K562 (cell line): Measurements from ENCODE around the gene ZNF516. TPM values are rescaled to one million over a fixed set of nuclear protein-coding genes. Genes with fewer than 3 reads are reported as not detected.

ENCODE experiments used
- ATAC-seq: fragments of 200-7000 bp; cut with Tn5 transposase; 3 replicates; pipeline ENCODE4 v1.9.1; 2020; ENCODE audit warnings: moderate library complexity
- BruUV-seq: library from RNA; stranded (reverse); fragments of 400-500 nt; replicated peaks from 2 replicates; lab custom pipeline; 2021; lab: Mats Ljungman, UMichigan
- CTCF ChIA-PET: fragments of 300-600 bp; formaldehyde crosslinking; extraction: SDS; loops from one replicate; lab custom pipeline; 2021; ENCODE audit warnings: low intra/inter-chr PET ratio; lab: Yijun Ruan, JAX
- POLR2A ChIA-PET: fragments of 300-600, 350-650 bp; sonication (Branson Sonifier 250); formaldehyde crosslinking; extraction: SDS; loops from one replicate; lab custom pipeline; 2021; ENCODE audit warnings: antibody characterized with exemption, inconsistent platforms; lab: Yijun Ruan, JAX
- DNase-seq, 4 experiments: peaks; one replicate each; pipeline versions ENCODE4 v3.0.0 to v3.0.0-alpha.2; 2011 to 2018; ENCODE audit warnings: low spot score in 3 of 4, mixed read lengths in 3 of 4; ENCODE audit errors: extremely low read depth in 1 of 4
- FAIRE-seq: peaks from 2 replicates; lab custom pipeline; 2011; peaks lifted over from hg19 to GRCh38; lab: Jason Lieb, UNC
- H2AFZ ChIP-seq: 2 replicates; pipeline ENCODE4 v1.6.0; 2011; ENCODE audit warnings: low read depth, low read length, control low read depth, inconsistent platforms
- H3K27ac ChIP-seq: fragments of 200-600 bp; 3 replicates; pipeline ENCODE4 v1.8.0; 2011; ENCODE audit warnings: low read depth, mild to moderate bottlenecking, control low read depth, inconsistent platforms, low read length, moderate library complexity, mixed read lengths; ENCODE audit errors: extremely low read depth
- H3K27me3 ChIP-seq, 2 experiments: fragments of 300-600 bp in 1 of 2; 2 replicates in 1 of 2; 3 replicates in 1 of 2; pipeline versions ENCODE4 v1.6.0 to v1.8.0; 2011; ENCODE audit warnings: inconsistent platforms in 2 of 2, low read length in 2 of 2, mild to moderate bottlenecking in 1 of 2, mixed read lengths in 1 of 2, moderate library complexity in 1 of 2; ENCODE audit not compliant: control insufficient read depth in 2 of 2, insufficient read depth in 2 of 2
- H3K36me3 ChIP-seq: fragments of 300-600 bp; 3 replicates; pipeline ENCODE4 v1.8.0; 2011; ENCODE audit warnings: mild to moderate bottlenecking, low read length, inconsistent platforms; ENCODE audit not compliant: control insufficient read depth, insufficient read depth
- H3K4me1 ChIP-seq, 2 experiments: fragments of 200-600 bp in 1 of 2; replicated peaks in 1 of 2; 2 replicates in 1 of 2; 3 replicates in 1 of 2; pipeline versions ENCODE4 v1.5.1 to v1.8.0; 2011; ENCODE audit warnings: inconsistent platforms in 2 of 2, low read length in 2 of 2, mild to moderate bottlenecking in 1 of 2, mixed read lengths in 1 of 2, moderate library complexity in 1 of 2; ENCODE audit not compliant: control insufficient read depth in 2 of 2, insufficient read depth in 2 of 2
- H3K4me2 ChIP-seq: 2 replicates; pipeline ENCODE4 v1.6.1; 2011; ENCODE audit warnings: low read length, control low read depth, inconsistent platforms, mixed read lengths; ENCODE audit not compliant: insufficient read depth
- H3K4me3 ChIP-seq: fragments of 200-600 bp; sonication (generic), shearing (Covaris generic); 2 replicates; pipeline ENCODE4 v1.5.1; 2016; ENCODE audit warnings: control low read depth, inconsistent platforms
- H3K79me2 ChIP-seq: fragments of 200-600 bp; 3 replicates; pipeline ENCODE4 v1.8.0; 2011; ENCODE audit warnings: low read length, inconsistent platforms; ENCODE audit not compliant: control insufficient read depth, insufficient read depth
- H3K9ac ChIP-seq, 2 experiments: 2 replicates each; pipeline versions ENCODE4 v1.6.0 to v1.6.1; 2011; ENCODE audit warnings: low read depth in 2 of 2, low read length in 2 of 2, control low read depth in 1 of 2, inconsistent platforms in 1 of 2, mild to moderate bottlenecking in 1 of 2, mixed read lengths in 1 of 2; ENCODE audit not compliant: insufficient read depth in 1 of 2
- H3K9me1 ChIP-seq: one replicate; pipeline ENCODE4 v1.6.0; 2011; ENCODE audit warnings: inconsistent platforms, mild to moderate bottlenecking, low read length, moderate library complexity; ENCODE audit not compliant: control insufficient read depth, insufficient read depth
- H3K9me3 ChIP-seq: replicated peaks from 2 replicates; pipeline ENCODE4 v1.5.1; 2011; ENCODE audit warnings: low read depth, low read length, inconsistent platforms; ENCODE audit not compliant: control insufficient read depth, insufficient read depth
- H4K20me1 ChIP-seq: replicated peaks from 2 replicates; pipeline ENCODE4 v1.6.1; 2011; ENCODE audit warnings: low read length, inconsistent platforms, mixed read lengths; ENCODE audit not compliant: control insufficient read depth, insufficient read depth
- CREM ChIP-seq: IDR thresholded peaks from 2 replicates; pipeline ENCODE4 v1.6.1; 2014; ENCODE audit warnings: antibody characterized with exemption, low read depth
- FOXK1 ChIP-seq: sonication (generic); formaldehyde crosslinking; IDR thresholded peaks from 2 replicates; pipeline ENCODE4 v1.8.0; 2022; ENCODE audit warnings: missing genetic modification reagents, mild to moderate bottlenecking, borderline replicate concordance
- FOXP1 ChIP-seq: sonication (generic); formaldehyde crosslinking; IDR thresholded peaks from 2 replicates; pipeline ENCODE4 v1.8.0; 2022; ENCODE audit warnings: mild to moderate bottlenecking, missing genetic modification reagents
- HOXB6 ChIP-seq: fragments of 250-450 bp; sonication (Bioruptor Pico); IDR thresholded peaks from 2 replicates; pipeline ENCODE4 v1.5.1; 2022; ENCODE audit warnings: mild to moderate bottlenecking, borderline replicate concordance
- KLF16 ChIP-seq: IDR thresholded peaks from 2 replicates; pipeline ENCODE4 v1.6.1; 2016; ENCODE audit warnings: antibody characterized with exemption
- MBD2 ChIP-seq: sonication (generic); IDR thresholded peaks from 2 replicates; pipeline ENCODE4 v1.6.1; 2016; ENCODE audit warnings: low read depth, borderline replicate concordance
- MCM7 ChIP-seq, 2 experiments: fragments of 450-650 bp; IDR thresholded peaks; 2 replicates each; pipeline ENCODE4 v1.6.1; 2016 to 2018
- PTRF ChIP-seq: fragments of 450-650 bp; IDR thresholded peaks from 2 replicates; pipeline ENCODE4 v1.6.1; 2016; ENCODE audit warnings: mild to moderate bottlenecking, missing genetic modification characterization, missing compliant biosample characterization
- SP1 ChIP-seq: sonication (generic); formaldehyde crosslinking; IDR thresholded peaks from 2 replicates; pipeline ENCODE4 v1.8.1; 2022; ENCODE audit warnings: mild to moderate bottlenecking, missing genetic modification reagents
- ZNF274 ChIP-seq: IDR thresholded peaks from 2 replicates; pipeline ENCODE4 v1.6.1; 2011; ENCODE audit warnings: low read depth, mild to moderate bottlenecking, low read length, moderate library complexity, borderline replicate concordance
- ZNF507 ChIP-seq: conservative IDR thresholded peaks from 2 replicates; pipeline ENCODE4 v1.6.1; 2017; ENCODE audit warnings: missing genetic modification characterization, missing compliant biosample characterization
- WGBS: fragments of 100-300 bp; shearing (Covaris generic); methylation state at CpG from one replicate; pipeline ENCODE4 v1.1.6; 2016; ENCODE audit warnings: low coverage, mixed read lengths; ENCODE audit not compliant: insufficient coverage; ENCODE audit errors: missing lambda C conversion rate; 5-methylcytosine and 5-hydroxymethylcytosine counted together
- in situ Hi-C: fragments of 300-500 bp; cut with MboI; formaldehyde crosslinking; loops from 4 replicates; pipeline ENCODE4 v1.15.0; 2018; ENCODE audit warnings: inconsistent platforms, mixed read lengths
- intact Hi-C: fragments of 100-400 bp; cut with micrococcal nuclease; formaldehyde crosslinking; loops from 2 replicates; pipeline ENCODE4 v1.14.2; 2022
- polyA plus RNA-seq, 8 experiments: library from polyadenylated mRNA; depleted of rRNA in 4 of 8; stranded (reverse) in 5 of 8; unstranded in 3 of 8; fragments of >200 nt; fragmentation: Nextera tagmentation in 2 of 8; fragmentation: Illumina TruSeq in 1 of 8; extraction: Ambion mirVana in 2 of 8; extraction: Trizol in 1 of 8; gene quantifications; 2 replicates each; pipeline versions ENCODE4 v1.2.1 to v1.2.3, GENCODE V29; 2011 to 2014; ENCODE audit warnings: inconsistent platforms in 1 of 8, missing spikeins in 1 of 8
- total RNA-seq, 7 experiments: library from RNA; depleted of rRNA in 6 of 7; stranded (reverse); fragments of >200 nt in 6 of 7; fragmentation: Illumina TruSeq in 2 of 7; extraction: Trizol in 2 of 7; gene quantifications; 2 replicates each; pipeline versions ENCODE4 v1.2.1 to v1.2.3, GENCODE V29; 2011 to 2021; ENCODE audit warnings: low replicate concordance in 1 of 7
- TF ChIP-seq, protein P1 (sequence below): fragments of 250-450 bp; sonication (Bioruptor Pico); IDR thresholded peaks from 2 replicates; pipeline ENCODE4 v1.9.0; 2021; ENCODE audit warnings: mild to moderate bottlenecking

Gene ZNF516
- total and polyA plus RNA-seq, 9 of the 15 experiments (the other 6 are each of a cell fraction or from before 2014, with no cell fraction given), result 0.04 to 0.20 (median 0.08) TPM; not detected in 3

- TF ChIP-seq FOXK1 (no peak), ZNF507 (no peak), MBD2 (no peak), SP1 (CRISPR knock-in tag) (no peak), PTRF (tag) (no peak), KLF16 (no peak), CREM (no peak), ZNF274 (no peak), MCM7 (IDR thresholded peaks at IDR 0.05) (no peak), FOXP1 (CRISPR knock-in tag) (no peak), HOXB6 (CRISPR knock-in tag) (no peak)
- TF ChIP-seq, protein P1, sequence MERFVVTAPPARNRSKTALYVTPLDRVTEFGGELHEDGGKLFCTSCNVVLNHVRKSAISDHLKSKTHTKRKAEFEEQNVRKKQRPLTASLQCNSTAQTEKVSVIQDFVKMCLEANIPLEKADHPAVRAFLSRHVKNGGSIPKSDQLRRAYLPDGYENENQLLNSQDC, result no peak
- ChIA-PET POLR2A (no interaction called here), CTCF (no interaction called here)
- DNase-seq (no peak), FAIRE-seq (no peak), ATAC-seq (no peak)
- Histone ChIP-seq H4K20me1 (no peaks in the 10 kb centered on the region), H3K4me3 (no peak overlapping the region), H3K27ac (no peak overlapping the region), H3K79me2 (no peaks in the 10 kb centered on the region), H3K9ac (no peak overlapping the region), H3K36me3 (no peaks in the 10 kb centered on the region), H3K4me1 (no peaks in the 10 kb centered on the region), H2AFZ (no peak overlapping the region), H3K9me3 (no peaks in the 10 kb centered on the region), H3K4me2 (no peak overlapping the region), H3K27me3 (peaks cover 4 to 37% of the 10 kb centered on the region in 2 experiments; a peak in 3 of 5 replicates), H3K9me1 (no peaks in the 10 kb centered on the region)
- intact Hi-C loops, result no loop called here
- WGBS, result 0% methylated on average over 1 of the region's 1 CpG
- in situ Hi-C loops, result loop anchor here (25.0 kb wide), 2 partner anchors 1692 to 1992 kb away; no protein-coding TSS in a partner anchor
- BruUV-seq, result no TSS peak
These were observed 140.7 kb downstream of the ZNF516 start for GRCh38 chr18:76354348-76354747.
